ENCODE measurements around the gene DROSHA.
"Not testable (repeated sequence)": the region's sequence is repeated elsewhere in the genome, so short reads cannot be mapped to it uniquely, and the experiment has no call there.

Gene DROSHA

DNA sequence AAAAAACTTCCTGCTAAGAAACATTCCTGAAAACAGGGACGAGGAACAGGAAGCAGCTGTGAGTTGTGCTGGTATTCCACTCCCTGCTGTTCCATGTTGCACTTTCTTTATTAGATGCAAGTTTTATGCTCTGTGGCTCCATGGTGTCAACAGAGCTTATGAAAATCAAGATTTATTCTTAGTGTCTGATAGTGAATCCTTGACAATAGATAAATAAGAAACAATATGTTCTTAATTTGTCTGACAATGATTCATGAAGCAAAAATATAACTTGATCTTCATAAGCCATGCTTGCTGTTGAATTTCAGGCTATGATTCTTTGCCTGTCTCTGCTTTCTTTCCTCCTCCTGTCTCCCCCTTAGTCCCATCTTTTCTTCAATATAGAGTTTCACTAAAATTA is 119.6 kb downstream of the DROSHA start:
- DNase-seq: no peak

DNA sequence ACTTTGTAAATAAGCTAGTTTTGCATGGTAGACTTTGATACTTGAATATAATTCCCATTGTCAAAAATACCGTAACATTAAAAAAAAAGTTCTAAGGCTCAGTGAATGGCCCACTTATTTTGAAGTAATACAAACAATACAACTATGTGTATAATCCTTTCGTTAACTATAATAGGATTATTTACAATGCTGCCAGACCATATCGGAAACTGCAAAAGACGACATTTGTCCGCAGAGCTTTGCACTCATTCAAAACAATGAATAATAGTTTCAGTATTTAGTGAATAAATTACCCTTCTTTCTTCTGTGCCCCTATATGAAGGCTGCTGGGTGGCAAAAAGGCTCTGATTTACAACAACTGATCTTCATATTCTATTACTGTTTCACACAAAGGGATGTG is 121.8 kb downstream of the DROSHA start:
- DNase-seq: no peak

- DNase-seq: no peak
Observed at GRCh38 chr5:31408814-31409213, 123.1 kb downstream of the DROSHA start.

DNA sequence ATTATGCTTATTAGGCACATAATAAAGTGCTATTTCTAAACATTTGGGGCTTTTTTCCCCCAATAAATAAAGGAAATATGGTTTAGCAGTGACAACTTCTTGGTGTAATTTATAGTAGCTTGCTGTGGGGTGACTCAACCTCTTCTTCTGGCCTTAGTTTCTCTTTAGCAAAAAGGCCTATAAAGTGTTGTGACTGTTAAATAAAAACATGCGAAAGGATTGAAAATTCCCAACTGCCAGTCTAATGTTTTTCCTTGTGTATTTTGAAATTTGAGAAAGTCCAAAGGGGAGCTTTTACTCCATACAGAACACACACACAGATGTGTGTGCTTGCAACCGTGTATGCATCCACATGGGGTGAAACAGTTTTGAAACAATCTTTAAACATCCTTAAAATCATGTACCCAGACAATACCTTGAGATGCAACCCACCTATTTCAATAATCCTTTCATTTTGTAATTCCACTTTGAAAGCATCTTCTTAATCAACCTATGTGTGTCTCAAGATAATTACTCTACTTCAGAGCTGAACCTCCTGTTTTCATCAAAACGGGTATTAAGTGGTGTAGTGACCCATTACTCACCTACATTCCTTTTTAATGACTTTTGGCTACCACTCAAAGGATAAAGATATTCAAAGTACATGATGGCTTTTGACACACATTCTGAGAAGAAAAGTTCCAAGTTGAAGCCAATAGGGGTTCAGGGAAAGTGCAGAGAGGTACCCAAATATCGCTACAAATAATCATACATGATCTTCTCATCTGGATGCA is 123.8 kb downstream of the DROSHA start:
- DNase-seq: no peak

GRCh38 chr5:31404325-31404724 is 127.6 kb downstream of the DROSHA start:
- DNase-seq: no peak

DNA sequence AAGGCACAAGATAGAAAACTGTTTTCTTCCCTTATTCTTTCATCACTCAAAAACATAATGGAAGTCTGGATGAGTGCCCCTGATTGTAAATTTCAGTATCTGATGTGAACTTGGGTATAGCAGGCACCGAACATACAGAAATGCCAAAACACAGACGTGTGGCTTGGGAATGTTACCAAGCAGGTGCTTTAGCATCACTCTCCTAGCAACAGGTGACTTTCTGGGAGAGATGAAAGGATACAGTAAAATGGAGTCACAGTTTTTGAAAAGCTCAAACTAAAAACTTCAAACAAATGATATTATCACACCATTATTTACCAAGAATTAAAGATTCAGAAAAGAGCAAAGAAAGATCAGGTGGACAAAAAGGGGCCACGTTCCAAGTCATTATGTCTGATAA is 130.2 kb downstream of the DROSHA start:
- DNase-seq: no peak

GRCh38 chr5:31397926-31398557 is 133.9 kb downstream of the DROSHA start:
- DNase-seq: no peak

- DNase-seq: no peak
Observed at GRCh38 chr5:31396611-31397295, 135.1 kb downstream of the DROSHA start.

GRCh38 chr5:31395450-31396045 is 136.3 kb downstream of the DROSHA start:
- not testable (repeated sequence) for DNase-seq

GRCh38 chr5:31393126-31393525 is 138.8 kb downstream of the DROSHA start:
- DNase-seq: no peak

- no peak for DNase-seq
Observed at GRCh38 chr5:31392061-31392460, 139.8 kb downstream of the DROSHA start.

DNA sequence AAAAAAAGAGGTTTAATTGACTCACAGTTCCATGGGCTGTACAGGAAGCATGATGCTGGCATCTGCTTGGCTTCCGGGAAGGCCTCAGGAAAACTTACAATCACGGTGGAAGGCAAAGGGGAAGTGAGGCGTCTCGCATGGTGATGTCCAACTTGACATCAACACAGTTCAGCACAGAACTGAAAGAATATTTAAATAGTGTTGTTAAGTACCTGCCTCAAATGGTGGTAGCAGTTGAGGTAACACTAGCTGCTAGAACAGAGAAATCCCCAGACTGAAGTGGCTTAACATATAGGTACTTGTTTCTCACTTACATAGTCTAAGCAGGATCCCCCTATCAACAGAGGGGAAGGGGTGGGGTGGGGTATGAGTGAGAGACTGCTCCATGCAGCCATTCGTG is 141.6 kb downstream of the DROSHA start:
- no peak for DNase-seq

- DNase-seq: no peak
Observed at GRCh38 chr5:31385774-31386537, 145.9 kb downstream of the DROSHA start.

DNA sequence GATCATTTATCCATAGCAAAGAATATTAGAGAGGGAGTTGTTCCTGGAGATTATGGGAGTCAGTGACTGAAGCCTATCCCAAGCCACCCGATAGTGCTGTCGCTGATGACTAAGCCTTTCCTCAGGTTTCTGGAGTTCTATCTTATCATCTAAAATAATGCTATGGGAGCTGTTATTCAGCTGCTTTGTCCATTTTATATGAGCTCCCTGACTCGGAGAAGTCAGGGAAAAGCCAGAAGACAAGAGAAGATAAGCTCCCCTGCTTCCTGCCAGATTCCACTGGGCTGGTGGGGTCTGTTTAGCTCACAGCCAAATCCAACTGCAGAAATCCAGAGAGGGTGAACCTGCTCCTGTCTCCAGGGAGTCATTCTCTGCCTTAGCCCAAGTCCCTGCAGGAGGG is 148.2 kb downstream of the DROSHA start:
- DNase-seq: no peak

- no peak for DNase-seq
Observed at GRCh38 chr5:31382051-31382878, 149.6 kb downstream of the DROSHA start.

DNA sequence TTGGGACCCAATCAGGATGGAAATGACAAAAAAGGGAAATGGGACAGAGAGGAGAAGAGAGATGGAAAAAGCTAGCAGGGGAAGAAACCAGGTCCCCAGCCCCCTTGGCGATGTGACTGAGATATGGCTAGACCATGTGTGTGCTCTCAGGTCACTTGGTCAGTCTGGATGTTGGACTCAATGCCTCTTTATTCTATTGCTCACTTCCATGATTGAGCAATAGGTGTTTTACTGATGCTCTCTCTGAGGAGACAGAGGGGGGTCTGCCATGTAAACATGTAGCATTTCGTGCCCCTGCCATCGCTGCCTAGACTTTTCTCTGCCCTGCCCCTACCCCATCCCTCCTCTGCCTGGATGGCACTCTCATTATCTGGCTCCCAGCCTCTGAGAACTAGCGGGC is 150.6 kb downstream of the DROSHA start:
- DNase-seq: no peak

DNA sequence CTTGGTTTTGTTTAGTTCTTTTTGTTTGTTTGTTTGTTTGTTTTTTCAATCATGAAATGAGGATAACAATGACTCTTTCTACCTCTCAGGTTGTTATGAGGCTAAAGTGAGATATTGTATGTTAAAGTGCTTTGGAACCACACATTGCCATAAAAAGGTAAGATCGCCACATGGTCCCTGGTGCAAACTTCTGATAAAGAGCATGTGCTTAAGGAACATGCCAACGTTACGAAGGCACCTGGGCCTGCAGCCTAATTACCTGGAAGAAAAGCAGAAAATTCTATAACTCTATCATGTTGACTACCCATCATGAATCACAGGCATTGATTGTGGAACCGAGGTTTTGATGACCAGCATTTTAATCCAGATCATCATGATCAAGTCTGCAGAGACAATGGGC is 151.8 kb downstream of the DROSHA start:
- no peak for DNase-seq

DNA sequence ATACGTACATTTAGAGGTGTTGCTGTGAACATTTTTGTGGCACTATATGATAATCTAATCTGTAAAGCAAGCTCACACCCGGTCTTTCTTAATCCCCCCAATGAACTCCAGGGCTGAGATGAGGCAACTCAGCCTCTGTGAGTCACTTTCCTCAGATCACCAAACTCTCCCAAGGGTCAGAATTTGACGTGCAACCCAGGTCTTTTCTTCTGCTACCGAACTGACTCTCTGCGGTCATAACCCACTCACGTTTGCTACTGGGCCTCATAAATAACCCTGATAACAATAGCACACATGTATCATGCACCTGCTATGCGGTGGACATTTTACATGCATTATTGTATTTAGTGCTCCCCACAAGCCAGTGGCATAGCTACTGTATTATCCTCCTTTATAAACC is 153.1 kb downstream of the DROSHA start:
- DNase-seq: no peak

DNA sequence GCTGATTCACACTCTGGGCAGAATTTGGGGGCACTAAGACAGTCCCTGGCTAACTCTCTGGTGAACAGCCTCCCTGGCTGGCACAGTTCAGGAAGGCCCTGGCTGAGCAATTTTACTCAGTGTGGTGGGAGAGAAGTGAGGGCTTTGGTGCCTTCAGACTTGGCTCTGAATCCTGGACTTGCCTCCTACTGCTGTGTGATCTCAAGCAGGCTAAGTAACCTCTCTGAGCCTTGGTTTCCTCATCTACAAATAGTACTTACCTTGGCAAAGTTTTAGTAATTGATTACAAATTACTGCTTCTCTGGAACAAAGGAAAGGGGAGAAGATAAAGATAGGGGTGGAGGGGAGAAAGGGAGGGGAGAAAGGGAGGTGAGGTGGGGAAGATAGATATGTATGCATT is 153.8 kb downstream of the DROSHA start:
- DNase-seq: no peak

GRCh38 chr5:31377274-31377946 is 154.5 kb downstream of the DROSHA start:
- no peak for DNase-seq

- no peak for DNase-seq
Observed at GRCh38 chr5:31375999-31376720, 155.7 kb downstream of the DROSHA start.

Data from femur (tissue), 1 donor.